Kidney glomerular epithelial cell (primary cell): Measurements from ENCODE around the gene C10orf90.
"Not testable (repeated sequence)": the region's sequence is repeated elsewhere in the genome, so short reads cannot be mapped to it uniquely, and the experiment has no call there.

ENCODE experiments used
- DNase-seq: peaks from one replicate; lab custom pipeline; 2025; lab: John Stamatoyannopoulos, UW

Gene C10orf90

DNA sequence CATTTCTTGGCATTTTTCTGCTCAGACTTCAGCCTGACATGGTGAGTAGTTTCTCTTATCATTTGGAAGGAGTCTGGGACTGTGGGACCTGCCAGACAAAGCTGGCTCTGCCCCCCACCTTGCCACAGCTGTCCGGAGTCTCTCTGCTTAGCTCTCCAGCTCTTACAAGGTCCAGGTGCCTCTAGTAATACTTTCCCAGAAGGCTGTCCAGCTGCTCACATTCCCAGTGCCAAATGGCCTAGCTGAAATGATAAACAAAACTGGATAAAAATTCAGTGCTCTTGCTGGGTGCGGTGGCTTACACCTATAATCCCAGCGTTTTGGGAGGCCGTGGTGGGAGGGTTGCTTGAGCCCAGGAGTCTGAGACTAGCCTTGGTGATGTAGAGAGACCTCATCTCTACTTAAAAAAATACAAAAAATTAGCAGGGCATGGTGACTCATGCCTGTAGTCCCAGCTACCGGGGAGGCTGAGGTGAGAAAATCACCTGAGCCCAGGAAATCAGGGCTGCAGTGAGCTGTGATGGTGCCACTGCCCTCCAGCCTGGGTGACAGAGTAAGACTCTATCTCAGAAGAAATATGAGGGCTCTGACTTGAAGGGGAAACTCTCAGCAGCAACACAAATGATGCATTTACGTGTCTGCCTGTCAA lies 86.8 kb downstream of the C10orf90 start:
- no peak for DNase-seq

DNA sequence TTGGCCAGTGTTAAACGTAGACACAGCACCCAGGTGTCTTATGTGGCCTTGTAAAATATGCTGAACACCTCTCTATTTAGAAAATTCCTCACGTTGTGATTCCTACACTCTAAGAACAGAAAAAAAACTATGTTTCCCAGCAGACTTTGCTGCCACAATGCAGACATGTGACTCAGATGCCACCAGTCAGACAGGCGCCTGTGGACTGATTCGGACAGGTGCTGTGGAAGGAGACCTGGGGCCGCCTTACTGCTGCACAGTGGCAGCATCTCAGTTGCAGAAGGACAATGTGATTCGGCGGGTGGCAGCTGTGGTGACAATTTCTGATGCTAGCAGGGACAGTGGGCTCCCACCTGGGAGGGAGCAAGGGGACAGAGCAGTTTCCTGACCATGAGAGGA lies 88.8 kb downstream of the C10orf90 start:
- DNase-seq: no peak

DNA sequence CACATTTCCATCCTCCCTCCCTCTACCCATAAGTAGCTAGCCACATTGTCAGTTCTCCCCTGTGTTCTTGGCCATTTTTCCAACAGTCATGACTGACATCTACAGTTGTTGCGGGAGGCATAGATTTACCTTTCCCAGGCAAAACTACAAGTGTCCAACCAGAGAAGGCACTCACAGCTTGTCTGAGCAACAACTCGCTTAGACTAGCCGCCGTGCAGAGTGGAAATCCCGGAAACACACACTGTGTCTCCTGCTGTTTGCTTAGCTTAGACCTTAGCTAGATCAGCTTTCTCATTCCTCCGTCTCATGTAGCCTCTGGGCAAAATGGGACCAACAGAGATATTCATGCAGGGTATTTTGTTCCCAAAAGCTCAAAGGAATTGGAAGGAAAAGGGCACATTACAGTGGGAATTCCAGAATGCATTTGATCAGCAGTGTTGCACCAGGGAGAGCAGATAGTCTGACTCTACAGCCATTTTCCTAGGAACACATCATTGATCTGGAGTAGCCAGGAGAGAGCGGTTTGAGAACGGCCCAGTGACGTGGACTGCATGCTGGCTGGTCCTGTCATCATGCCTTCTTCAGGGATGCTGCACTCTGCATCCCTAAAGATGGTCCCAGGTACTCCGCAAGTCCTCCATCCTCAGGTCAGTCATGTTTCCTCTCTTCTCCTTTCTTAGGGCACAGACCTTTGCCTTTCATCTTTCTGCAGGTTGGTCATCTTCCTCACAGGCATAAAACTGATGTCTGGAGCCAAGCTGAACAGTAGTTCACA lies 89.4 kb downstream of the C10orf90 start:
- no peak for DNase-seq

DNA sequence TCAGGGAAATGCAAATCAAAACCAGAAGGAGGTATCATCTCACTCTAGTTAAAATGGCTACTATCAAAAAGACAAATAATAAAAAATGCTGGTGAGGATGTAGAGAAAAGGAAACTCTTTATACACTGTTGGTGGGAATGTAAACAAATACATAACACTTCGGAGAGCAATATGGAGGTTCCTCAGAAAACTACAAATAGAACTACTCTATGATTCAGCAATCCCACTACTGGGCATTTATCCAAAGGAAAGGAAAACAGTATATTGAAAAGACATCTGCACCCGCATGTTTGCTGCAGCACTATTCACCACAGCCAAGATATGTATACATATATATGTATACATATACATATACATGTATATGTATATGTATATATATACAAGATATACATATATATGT lies 94.2 kb downstream of the C10orf90 start:
- no peak for DNase-seq

DNA sequence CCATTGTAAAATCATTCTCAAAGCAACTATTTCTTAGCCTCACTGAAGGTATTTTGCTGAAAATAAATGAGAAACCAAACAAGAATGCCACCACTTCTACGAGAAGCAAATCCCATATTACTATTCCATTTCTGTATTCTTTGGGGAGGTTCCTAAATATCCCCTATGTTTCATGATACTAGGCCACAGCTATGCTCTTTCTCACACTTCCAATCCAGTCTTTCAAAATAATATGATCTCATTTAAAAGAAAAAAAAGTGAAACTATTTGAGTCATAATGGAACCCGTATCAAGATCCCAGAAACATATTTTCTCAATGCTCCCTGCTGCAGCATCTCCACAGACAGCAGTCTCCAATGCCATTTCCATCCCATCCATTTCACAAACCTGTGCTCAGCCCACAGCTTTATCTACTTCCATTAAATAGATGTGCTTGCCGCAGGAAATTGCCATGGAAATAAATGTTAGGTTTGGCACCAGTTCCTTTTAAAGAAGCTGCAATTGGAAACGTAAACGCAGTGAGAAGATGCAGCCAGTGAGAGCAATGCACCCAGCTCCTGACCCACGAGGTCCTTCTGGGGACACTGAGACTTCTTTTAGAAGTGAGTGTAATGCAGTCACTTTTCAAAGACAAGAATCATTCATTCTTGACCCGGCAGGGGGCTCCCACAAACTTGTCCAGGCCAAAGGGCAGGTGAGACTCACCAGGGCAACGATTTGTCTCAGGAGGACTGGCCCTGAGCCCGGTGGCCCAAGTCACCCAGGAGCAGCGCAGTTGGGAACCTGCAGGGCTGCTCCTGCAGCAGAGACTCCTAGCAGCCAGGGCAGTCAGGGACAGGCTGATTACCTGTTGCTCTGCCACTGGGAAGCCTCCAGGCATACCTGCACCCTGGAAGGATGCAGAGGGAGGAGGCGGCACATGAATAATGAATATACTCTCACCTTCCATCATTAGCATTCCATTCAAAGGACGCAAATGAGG lies 99.6 kb downstream of the C10orf90 start:
- DNase-seq: no peak

DNA sequence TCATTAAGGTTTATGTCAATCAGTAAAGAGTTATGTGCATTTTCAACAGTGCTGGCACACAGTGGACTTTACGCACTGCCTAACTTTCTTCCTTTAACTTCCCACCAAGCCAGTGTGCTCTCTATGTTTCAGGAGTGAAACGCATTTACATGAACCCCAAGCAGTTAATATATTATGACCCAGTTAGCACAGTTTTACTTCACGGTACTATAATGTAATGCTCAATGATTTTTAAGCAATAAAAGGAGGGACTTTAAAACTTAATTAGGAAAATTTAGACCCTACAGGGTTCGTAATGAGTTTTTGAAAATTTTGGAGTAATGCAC lies 100.3 kb downstream of the C10orf90 start:
- DNase-seq: no peak

DNA sequence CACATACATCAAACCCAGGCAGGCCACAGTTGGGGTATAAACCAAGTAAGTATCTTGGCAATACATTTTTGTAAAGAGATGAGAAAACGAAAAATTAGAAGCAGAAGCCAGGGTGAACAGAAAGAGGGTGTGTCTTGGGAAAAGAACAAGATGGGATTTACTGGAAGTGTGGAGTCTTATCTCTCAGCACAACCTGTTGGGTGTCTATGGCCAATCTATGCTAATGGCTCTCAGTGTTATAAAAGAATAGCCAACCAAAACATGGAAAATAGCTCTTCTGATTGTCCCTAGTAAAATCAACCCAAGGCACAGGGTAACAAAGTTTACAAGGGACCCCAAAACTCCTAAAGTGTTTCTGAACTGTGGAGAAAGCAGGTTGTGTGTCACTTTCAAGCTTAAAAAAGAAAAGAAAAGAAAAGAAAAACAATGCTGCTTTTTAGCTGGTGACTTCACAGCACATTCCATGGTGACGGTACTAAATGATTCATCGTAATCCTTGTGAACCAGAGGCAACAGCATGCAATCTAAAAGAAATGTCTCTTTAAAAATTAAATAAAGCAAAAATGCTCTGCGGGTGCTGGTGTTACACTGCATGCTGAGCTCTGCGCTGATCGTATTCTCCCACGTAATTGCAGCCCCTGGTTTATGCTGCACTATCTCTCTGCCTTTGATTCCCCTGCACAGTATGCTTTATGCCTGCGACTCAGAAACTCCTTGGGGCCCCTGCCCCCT lies 100.8 kb downstream of the C10orf90 start:
- peak; percentile 72 for DNase-seq

DNA sequence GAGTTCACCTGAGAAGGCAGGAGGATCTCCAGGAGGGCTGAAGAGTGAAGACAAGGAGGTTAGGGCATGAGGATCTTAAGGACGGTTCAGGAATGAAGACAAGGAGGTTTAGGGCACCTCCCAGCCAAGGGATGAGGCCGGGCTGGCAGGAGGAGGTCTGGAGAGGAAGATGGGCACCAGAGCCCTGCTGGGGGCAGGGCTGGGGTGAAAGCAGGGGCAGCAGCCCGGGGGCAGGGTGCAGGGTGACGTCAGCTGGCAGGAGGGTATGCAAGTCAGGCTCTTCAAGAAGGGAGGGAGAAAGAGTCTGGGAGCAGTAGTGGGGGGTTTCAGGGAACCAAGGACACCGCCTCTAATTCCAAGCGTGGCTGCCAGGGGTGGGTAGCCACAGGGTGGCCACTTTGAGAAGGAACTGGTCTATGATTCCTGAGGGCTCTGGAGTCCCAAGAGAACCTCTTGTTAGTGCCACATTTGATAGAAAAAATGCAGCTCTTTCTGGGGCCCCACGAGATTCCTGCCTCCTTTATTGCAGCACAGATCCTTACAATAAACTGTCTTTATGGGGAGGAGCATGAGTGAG lies 101.6 kb downstream of the C10orf90 start:
- DNase-seq: no peak

DNA sequence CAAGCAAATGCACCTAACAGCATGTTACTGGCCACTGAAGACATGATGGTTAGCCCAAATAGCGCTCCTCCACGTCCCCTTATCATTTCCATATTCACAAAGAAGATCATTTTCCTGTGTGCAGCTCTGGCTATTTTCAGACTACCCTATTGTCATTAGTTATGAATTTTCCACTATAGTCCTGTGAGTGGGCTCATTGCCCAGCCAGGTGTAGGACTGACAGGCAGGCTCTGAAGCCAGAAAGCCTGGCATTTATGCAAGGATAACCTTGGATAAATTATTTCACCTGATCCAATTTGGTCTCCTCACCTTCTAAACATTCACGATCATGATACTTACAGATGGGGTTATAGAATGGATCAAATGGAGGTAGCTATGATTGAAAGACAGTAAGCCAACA lies 104.6 kb downstream of the C10orf90 start:
- DNase-seq: no peak

DNA sequence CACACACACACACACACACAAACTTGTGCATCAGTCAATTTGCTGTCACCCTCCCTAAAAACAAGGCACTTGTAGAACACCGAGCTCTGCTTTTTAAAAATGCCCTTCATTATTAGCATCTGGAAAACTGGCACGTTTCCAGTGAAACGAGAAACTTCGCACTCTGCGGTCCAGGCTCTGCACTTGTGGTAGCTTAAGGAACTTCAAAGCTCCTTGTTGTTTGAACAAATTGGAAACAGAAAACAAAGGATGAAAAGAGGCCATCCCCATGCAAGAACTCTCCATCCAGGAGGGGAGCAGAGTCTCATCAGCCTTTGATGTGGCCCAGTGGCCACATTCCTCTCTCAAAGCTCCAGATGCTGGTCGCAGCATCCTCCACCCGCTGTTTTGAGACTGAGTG lies 105.1 kb downstream of the C10orf90 start:
- DNase-seq: no peak

DNA sequence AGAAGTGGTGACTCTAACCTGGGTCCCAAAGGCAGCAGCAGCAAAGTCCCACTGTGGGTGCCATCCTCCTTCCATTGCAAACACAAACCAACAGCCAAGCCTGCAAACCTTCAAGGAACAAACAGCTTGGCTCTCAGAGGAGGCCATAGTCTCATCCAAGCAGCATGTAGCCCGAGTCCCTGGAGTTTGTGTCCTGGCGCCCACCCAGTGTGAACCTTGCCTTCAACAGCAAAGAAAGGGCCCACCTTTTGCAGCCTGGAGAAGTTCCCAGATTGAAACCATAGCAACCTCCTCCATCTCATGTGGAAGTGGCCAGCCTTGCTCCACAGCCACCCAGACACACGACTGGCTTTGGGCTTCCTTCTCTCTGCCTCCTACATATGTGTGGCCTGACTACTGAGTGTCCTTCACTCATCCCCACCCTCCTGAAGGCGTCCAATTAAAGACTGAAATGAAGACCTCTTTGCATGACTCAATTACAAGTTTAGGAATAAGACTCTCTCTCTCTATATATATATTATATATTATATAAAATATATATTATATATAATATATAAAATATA lies 106.1 kb downstream of the C10orf90 start:
- no peak for DNase-seq

DNA sequence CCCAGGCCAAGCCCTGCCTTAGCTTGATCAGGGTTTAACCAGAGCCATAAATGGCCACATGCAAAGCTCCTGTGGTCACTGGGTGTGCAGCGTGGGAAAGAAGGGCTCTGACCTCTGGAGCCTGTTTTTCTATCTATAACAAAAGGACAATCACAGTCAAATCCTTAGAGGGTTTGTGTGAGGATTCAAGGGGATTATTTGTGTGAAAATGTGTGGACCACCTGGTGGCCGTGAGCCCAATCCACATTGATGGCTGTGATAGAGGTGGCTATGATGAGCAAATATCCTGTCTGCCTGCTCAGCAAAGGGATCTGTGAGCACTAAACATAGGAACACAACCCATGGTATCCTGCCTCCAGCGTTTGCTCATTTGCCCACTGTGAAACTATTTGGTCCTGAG lies 107.1 kb downstream of the C10orf90 start:
- no peak for DNase-seq

DNA sequence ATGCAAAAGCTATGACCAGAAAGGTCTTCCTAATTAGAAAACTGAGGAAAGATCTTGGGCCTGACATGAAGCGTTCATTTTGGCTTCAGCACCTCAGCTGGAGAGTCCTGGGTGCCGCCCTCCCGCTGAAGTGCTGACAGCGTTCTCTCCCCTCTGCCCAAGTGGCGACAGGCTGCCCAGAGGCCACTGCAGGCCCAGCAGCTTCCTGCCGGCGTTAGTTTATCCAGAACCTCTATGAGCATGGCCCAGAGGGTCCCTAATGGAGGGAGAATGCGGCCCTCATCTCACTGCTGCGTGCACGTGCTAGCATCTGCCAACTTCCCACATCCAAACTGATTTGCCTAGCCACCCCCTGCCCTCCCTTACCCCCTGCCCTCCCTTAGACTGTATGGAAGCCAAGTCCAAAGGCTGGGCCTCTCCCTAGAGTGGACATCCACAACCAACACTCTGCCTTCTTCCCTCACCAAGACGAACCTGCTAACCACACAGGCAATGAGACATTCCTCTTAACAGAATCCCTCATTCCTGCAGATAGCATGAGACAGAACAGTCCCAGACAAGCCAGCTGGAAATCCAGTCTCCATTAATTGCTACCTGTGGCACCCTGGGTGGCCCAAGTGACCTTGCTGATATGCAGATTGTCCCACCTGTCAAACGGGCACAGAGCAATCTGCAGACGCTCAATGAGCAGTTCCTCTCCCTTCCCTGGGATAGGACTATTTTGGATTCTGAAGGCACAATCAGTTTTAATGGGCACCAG lies 108.4 kb downstream of the C10orf90 start:
- DNase-seq: no peak

DNA sequence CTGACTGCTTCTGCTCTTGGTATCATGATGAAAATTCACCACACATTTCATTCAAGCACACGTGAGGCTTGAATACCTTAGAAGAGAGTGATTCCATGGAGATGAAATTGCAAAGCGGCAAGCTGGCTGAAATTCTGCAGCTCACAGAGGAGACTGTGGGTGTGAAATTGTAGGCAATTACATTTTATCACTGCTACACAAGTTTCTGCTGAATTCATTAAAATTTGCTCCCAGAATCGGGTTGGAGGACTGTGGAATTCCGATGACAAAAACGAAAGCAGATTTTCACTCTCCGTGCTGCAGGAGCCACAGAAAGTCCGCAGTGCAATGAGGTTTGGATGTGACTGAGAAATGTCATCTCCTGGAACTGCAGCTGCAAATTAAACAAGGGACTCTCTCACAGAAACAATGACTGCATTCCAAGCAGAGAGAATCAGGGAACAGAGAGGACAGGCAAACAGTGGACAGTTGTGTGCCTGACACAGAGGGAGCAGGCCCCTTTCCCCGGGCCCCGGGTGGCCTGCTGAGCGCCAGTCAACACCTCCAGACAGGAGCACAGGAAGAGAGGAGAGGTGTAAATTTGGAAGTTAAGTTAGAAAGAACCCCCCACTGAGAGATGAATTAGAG lies 109.1 kb downstream of the C10orf90 start:
- no peak for DNase-seq

DNA sequence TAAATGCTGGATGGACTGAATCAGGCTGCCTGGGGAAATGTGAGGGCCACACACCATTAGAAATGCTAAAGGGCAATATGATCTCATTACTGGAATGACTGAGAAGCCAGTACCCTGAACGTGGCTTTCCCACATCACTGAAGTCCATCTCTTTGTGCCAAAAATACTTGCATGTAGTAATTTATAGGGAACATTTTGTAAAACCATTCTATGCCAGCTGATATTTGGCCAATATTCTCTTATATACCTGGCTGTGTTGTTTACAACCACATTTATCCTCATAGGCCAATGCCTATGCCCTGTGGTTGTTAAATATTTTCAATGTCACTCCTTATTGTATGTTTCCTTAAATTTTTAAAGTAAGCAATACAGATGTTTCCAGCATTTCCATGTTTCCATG lies 111.6 kb downstream of the C10orf90 start:
- DNase-seq: no peak

DNA sequence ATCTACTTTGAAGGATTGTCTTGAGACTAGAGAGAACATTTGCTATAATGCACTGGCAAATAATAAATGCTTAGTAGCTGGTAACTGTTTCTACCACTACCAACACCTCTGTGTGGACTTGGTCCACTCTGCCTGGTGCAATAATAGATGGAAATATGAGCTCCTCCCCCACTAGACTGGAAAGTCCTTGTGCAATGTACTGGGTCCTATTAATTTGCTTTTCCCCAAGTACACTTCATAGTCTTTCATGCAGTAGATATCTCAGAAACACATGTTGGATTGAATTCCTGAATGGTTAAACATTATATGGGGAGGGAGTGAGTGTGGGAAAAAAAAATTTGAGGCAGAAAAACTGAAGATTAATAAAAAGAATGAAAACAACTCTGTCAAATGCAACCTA lies 119.3 kb downstream of the C10orf90 start:
- DNase-seq: no peak

DNA sequence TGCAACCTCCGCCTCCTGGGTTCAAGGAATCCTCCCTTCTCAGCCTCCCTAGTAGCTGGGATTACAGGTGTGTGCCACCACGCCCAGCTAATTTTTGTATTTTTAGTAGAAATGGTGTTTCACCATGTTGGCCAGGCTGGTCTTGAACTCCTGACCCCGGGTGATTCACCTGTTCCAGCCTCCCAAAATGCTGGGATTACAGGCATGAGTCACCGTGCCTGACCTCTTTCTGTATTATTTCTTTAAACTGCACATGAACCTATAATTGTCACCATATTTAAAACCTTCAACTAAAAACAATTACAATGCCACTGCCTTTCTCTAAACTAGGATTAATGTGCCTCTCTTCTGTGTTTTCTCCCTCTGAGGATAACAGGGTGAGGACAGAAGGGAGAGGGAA lies 119.9 kb downstream of the C10orf90 start:
- not testable (repeated sequence) for DNase-seq

DNA sequence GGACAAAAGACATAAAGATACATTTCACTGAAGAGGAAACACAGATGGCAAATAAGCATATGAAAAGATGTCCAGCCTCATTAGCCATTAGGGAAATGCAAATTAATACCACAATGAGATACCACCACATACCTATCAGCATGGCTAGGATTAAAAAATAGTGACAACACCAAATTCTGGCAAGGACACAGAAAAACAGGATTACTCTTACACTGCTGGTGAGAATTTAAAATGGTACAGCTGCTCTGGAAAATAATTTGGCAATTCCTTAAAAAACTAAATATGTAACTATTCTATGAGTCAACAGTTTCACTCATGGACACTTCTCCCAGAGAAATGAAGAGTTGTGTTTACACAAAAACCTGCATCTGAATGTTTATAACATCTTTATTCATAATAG lies 121.1 kb downstream of the C10orf90 start:
- DNase-seq: no peak

DNA sequence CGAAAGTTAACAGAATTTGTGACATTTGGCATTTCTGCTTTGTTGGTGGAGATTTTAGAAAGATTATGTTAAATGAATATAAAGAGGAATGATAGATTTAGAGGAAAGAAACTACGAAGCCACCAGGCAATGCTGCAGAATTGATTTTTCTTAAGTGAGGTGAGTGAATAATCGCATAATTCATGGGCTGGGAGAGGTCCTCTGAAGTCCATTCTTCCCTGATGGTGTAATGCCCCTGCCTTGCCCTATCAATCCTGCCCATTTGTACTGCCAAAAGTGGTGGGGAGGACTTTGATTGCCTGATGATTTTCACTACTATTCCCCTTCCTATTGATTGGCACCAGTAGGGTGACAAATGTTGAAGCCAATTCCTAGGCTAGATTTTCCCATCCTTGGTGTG lies 125.9 kb downstream of the C10orf90 start:
- no peak for DNase-seq

DNA sequence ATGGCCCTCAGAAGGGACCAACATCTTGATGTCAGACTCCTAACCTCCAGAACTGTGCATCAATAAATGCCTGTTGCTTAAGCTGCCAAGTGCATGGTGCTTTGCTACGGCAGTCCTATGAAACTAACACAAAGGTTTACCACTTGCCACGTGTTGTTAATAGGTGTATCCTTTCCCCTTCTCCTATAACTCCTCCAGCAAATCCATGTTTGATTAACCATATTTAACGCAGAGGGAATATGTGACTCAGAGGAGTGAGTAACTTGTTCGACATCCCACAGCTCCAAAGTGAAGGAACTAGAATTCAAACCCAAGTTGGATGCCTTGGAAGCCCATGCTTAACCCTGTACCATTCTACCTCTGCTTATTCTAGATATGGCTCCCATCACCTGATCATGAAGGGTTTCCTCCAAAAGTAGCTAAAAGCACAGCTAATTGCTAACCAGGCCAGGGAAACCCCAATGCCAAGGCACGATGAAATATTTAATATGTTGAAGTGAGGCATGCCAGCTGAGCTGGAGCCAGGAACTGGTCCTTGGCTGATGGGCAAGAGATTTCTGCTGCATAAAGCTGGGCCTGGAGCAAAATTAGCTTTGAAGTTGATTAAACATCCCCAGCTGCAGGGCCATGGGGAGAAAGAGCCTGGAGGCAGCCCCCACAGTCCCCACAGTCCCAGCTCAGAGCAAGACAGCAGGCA lies 131.9 kb downstream of the C10orf90 start:
- DNase-seq: no peak
